ENCODE measurements around the gene AFAP1L2. TPM values are rescaled to one million over a fixed set of nuclear protein-coding genes. Genes with fewer than 3 reads are reported as not detected.

AFAP1L2 gene
- 17.9 TPM for total RNA-seq

- no peak for DNase-seq (ENCODE audit: low spot score)
These were observed at the start of gene AFAP1L2 for GRCh38 chr10:114404171-114405010. TSS of gene AFAP1L2 (minus strand) at chr10:114404502. CDS start at chr10:114404455, 47 bp downstream.

GRCh38 chr10:114453576-114453975 is 49.3 kb upstream of the AFAP1L2 start:
- no peak for DNase-seq (ENCODE audit: low spot score)

GRCh38 chr10:114448897-114449296 is 44.6 kb upstream of the AFAP1L2 start:
- no peak for DNase-seq (ENCODE audit: low spot score)

GRCh38 chr10:114445332-114445731 is 41.0 kb upstream of the AFAP1L2 start:
- DNase-seq (ENCODE audit: low spot score): no peak

GRCh38 chr10:114444819-114445218 is 40.5 kb upstream of the AFAP1L2 start:
- no peak for DNase-seq (ENCODE audit: low spot score)

GRCh38 chr10:114442091-114442630 is 37.9 kb upstream of the AFAP1L2 start:
- DNase-seq (ENCODE audit: low spot score): no peak

GRCh38 chr10:114441107-114441506 is 36.8 kb upstream of the AFAP1L2 start:
- DNase-seq (ENCODE audit: low spot score): no peak

- DNase-seq (ENCODE audit: low spot score): no peak
These were observed 33.4 kb upstream of the AFAP1L2 start for GRCh38 chr10:114437473-114438292.

GRCh38 chr10:114436941-114437340 is 32.6 kb upstream of the AFAP1L2 start:
- DNase-seq (ENCODE audit: low spot score): no peak

- DNase-seq (ENCODE audit: low spot score): no peak
These were observed 28.3 kb upstream of the AFAP1L2 start for GRCh38 chr10:114432566-114433093.

- no peak for DNase-seq (ENCODE audit: low spot score)
These were observed 27.3 kb upstream of the AFAP1L2 start for GRCh38 chr10:114431414-114432135.

GRCh38 chr10:114430688-114431413 is 26.5 kb upstream of the AFAP1L2 start:
- peak; percentile 7 for DNase-seq (ENCODE audit: low spot score)

GRCh38 chr10:114429581-114430335 is 25.5 kb upstream of the AFAP1L2 start:
- DNase-seq (ENCODE audit: low spot score): peak; percentile 4

GRCh38 chr10:114427124-114427852 is 23.0 kb upstream of the AFAP1L2 start:
- DNase-seq (ENCODE audit: low spot score): peak; percentile 20

GRCh38 chr10:114426476-114426875 is 22.2 kb upstream of the AFAP1L2 start:
- no peak for DNase-seq (ENCODE audit: low spot score)

GRCh38 chr10:114420811-114421485 is 16.6 kb upstream of the AFAP1L2 start:
- DNase-seq (ENCODE audit: low spot score): no peak

GRCh38 chr10:114418109-114418508 is 13.8 kb upstream of the AFAP1L2 start:
- no peak for DNase-seq (ENCODE audit: low spot score)

- DNase-seq (ENCODE audit: low spot score): peak; percentile 77
These were observed 8.8 kb upstream of the AFAP1L2 start for GRCh38 chr10:114412907-114413797.

Data from ureter (tissue), 1 donor.